H9 (cell line): Measurements from ENCODE around the gene CEP164. TPM values are rescaled to one million over a fixed set of nuclear protein-coding genes. Genes with fewer than 3 reads are reported as not detected.

Experiments used
- DNase-seq: peaks from one replicate; pipeline ENCODE4 v3.0.0-alpha.2; 2017
- H2AFZ ChIP-seq: one replicate; pipeline ENCODE4 v1.6.1; 2013; ENCODE audit warnings: mild to moderate bottlenecking, low read length, control low read depth, moderate library complexity
- H2AK5ac ChIP-seq: 2 replicates; pipeline ENCODE4 v1.6.1; 2013; ENCODE audit warnings: low read length, control low read depth, mixed read lengths; ENCODE audit not compliant: insufficient read length
- H2BK120ac ChIP-seq: one replicate; pipeline ENCODE4 v1.6.1; 2013; ENCODE audit warnings: low read depth, mild to moderate bottlenecking, low read length, control low read depth, inconsistent platforms; ENCODE audit not compliant: poor library complexity, severe bottlenecking
- H2BK12ac ChIP-seq: 2 replicates; pipeline ENCODE4 v1.6.1; 2013; ENCODE audit warnings: low read length, control low read depth, mixed read lengths, low read depth; ENCODE audit not compliant: insufficient read length
- H2BK15ac ChIP-seq: 2 replicates; pipeline ENCODE4 v1.6.1; 2013; ENCODE audit warnings: low read depth, low read length, control low read depth
- H2BK20ac ChIP-seq: one replicate; pipeline ENCODE4 v1.6.1; 2013; ENCODE audit warnings: low read depth, mild to moderate bottlenecking, low read length, control low read depth, inconsistent platforms; ENCODE audit not compliant: poor library complexity, severe bottlenecking
- H2BK5ac ChIP-seq: 2 replicates; pipeline ENCODE4 v1.6.1; 2013; ENCODE audit warnings: low read length, control low read depth, mixed read lengths; ENCODE audit not compliant: insufficient read length
- H3K14ac ChIP-seq: 2 replicates; pipeline ENCODE4 v1.6.1; 2013; ENCODE audit warnings: low read length, control low read depth; ENCODE audit not compliant: insufficient read depth
- H3K18ac ChIP-seq: 2 replicates; pipeline ENCODE4 v1.6.1; 2013; ENCODE audit warnings: low read depth, mild to moderate bottlenecking, mixed read lengths, low read length, control low read depth; ENCODE audit not compliant: insufficient read length
- H3K23ac ChIP-seq: 2 replicates; pipeline ENCODE4 v1.6.1; 2013; ENCODE audit warnings: low read length, control low read depth, mixed read lengths, low read depth; ENCODE audit not compliant: insufficient read length
- H3K23me2 ChIP-seq: 2 replicates; pipeline ENCODE4 v1.6.1; 2013; ENCODE audit warnings: low read depth, mild to moderate bottlenecking, mixed read lengths, low read length, control low read depth; ENCODE audit not compliant: insufficient read length, poor library complexity, severe bottlenecking
- H3K27ac ChIP-seq: 2 replicates; pipeline ENCODE4 v1.5.1; 2013; ENCODE audit warnings: low read length, control low read depth, mixed read lengths, low read depth; ENCODE audit not compliant: insufficient read length
- H3K27me3 ChIP-seq: 2 replicates; pipeline ENCODE4 v1.6.1; 2013; ENCODE audit warnings: low read length, control low read depth, inconsistent platforms; ENCODE audit not compliant: insufficient read depth
- H3K4ac ChIP-seq: 2 replicates; pipeline ENCODE4 v1.6.1; 2013; ENCODE audit warnings: low read depth, mild to moderate bottlenecking, control low read depth, inconsistent platforms, low read length, moderate library complexity
- H3K4me1 ChIP-seq: 2 replicates; pipeline ENCODE4 v1.6.1; 2013; ENCODE audit warnings: low read length, control low read depth, inconsistent platforms; ENCODE audit not compliant: insufficient read depth
- H3K4me2 ChIP-seq: 2 replicates; pipeline ENCODE4 v1.6.1; 2013; ENCODE audit warnings: low read length, control low read depth, mixed read lengths; ENCODE audit not compliant: insufficient read length, insufficient read depth
- H3K56ac ChIP-seq: 2 replicates; pipeline ENCODE4 v1.6.1; 2013; ENCODE audit warnings: low read depth, mild to moderate bottlenecking, mixed read lengths, low read length, control low read depth; ENCODE audit not compliant: insufficient read length
- H3K79me1 ChIP-seq: 2 replicates; pipeline ENCODE4 v1.6.1; 2013; ENCODE audit warnings: low read depth, mild to moderate bottlenecking, moderate library complexity, low read length, control low read depth, inconsistent platforms; ENCODE audit not compliant: insufficient read depth, poor library complexity, severe bottlenecking
- H3K79me2 ChIP-seq: 2 replicates; pipeline ENCODE4 v1.6.1; 2013; ENCODE audit warnings: low read length, control low read depth, inconsistent platforms; ENCODE audit not compliant: insufficient read depth
- H3K9ac ChIP-seq: 2 replicates; pipeline ENCODE4 v1.6.1; 2013; ENCODE audit warnings: low read length, control low read depth, mixed read lengths; ENCODE audit not compliant: insufficient read length; ENCODE audit errors: extremely low read depth
- H3K9me3 ChIP-seq: one replicate; pipeline ENCODE4 v1.6.1; 2013; ENCODE audit warnings: low read depth, low read length, inconsistent platforms; ENCODE audit not compliant: control insufficient read depth
- H3T11ph ChIP-seq: one replicate; pipeline ENCODE4 v1.6.1; 2013; ENCODE audit warnings: mild to moderate bottlenecking, low read length, control low read depth, inconsistent platforms
- H4K20me1 ChIP-seq: one replicate; pipeline ENCODE4 v1.6.1; 2013; ENCODE audit not compliant: control insufficient read depth, insufficient read length, insufficient read depth
- H4K5ac ChIP-seq: 2 replicates; pipeline ENCODE4 v1.6.1; 2013; ENCODE audit warnings: low read depth, mild to moderate bottlenecking, mixed read lengths, low read length, control low read depth; ENCODE audit not compliant: insufficient read length
- H4K8ac ChIP-seq: replicated peaks from 2 replicates; pipeline ENCODE4 v1.6.1; 2013; ENCODE audit warnings: low read length, control low read depth, mixed read lengths, low read depth; ENCODE audit not compliant: insufficient read length
- H4K91ac ChIP-seq: 2 replicates; pipeline ENCODE4 v1.6.1; 2013; ENCODE audit warnings: low read depth, mild to moderate bottlenecking, moderate library complexity, mixed read lengths, low read length, control low read depth; ENCODE audit not compliant: insufficient read length
- H3K27ac Mint-ChIP-seq, 3 experiments: 2 replicates in 2 of 3; 3 replicates in 1 of 3; pipeline ENCODE4 v1.8.0; 2020 to 2021; ENCODE audit warnings: mixed read lengths in 3 of 3, mild to moderate bottlenecking in 1 of 3, moderate library complexity in 1 of 3
- H3K27me3 Mint-ChIP-seq: 2 replicates; pipeline ENCODE4 v1.8.0; 2021; ENCODE audit warnings: low read depth, mild to moderate bottlenecking, moderate library complexity, mixed read lengths
- H3K36me3 Mint-ChIP-seq, 3 experiments: 2 replicates in 2 of 3; 3 replicates in 1 of 3; pipeline ENCODE4 v1.8.0; 2020 to 2021; ENCODE audit warnings: low read depth in 3 of 3, mixed read lengths in 3 of 3; ENCODE audit not compliant: insufficient read depth in 1 of 3
- H3K4me1 Mint-ChIP-seq, 2 experiments: 2 replicates each; pipeline ENCODE4 v1.8.0; 2020; ENCODE audit warnings: mixed read lengths in 2 of 2
- H3K4me3 Mint-ChIP-seq, 2 experiments: 2 replicates in 1 of 2; 3 replicates in 1 of 2; pipeline ENCODE4 v1.8.0; 2020 to 2021; ENCODE audit warnings: mild to moderate bottlenecking in 2 of 2, mixed read lengths in 2 of 2, moderate library complexity in 1 of 2
- H3K9me3 Mint-ChIP-seq, 2 experiments: 2 replicates in 1 of 2; 3 replicates in 1 of 2; pipeline ENCODE4 v1.8.0; 2020; ENCODE audit warnings: mild to moderate bottlenecking in 2 of 2, mixed read lengths in 2 of 2, moderate library complexity in 1 of 2
- WGBS: extraction: QIAGEN DNeasy Blood & Tissue Kit; methylation state at CpG from one replicate; pipeline ENCODE4 v1.1.7; 2013; ENCODE audit warnings: missing lambda C conversion rate, low lambda C conversion rate, mixed read lengths; ENCODE audit not compliant: insufficient read length; ENCODE audit errors: extremely low coverage; 5-methylcytosine and 5-hydroxymethylcytosine counted together
- total RNA-seq: library from RNA; stranded (reverse); gene quantifications from 2 replicates; pipeline ENCODE4 v1.2.1, GENCODE V29; 2021
- TF ChIP-seq, protein P1 (sequence below): fragments of 200-600 bp; sonication (generic); conservative IDR thresholded peaks from 3 replicates; pipeline ENCODE4 v1.8.0; 2021; ENCODE audit warnings: antibody characterized with exemption, mild to moderate bottlenecking

The CEP164 gene
- total RNA-seq, 1 experiment from 2014 or later, result 24.9 TPM

DNA sequence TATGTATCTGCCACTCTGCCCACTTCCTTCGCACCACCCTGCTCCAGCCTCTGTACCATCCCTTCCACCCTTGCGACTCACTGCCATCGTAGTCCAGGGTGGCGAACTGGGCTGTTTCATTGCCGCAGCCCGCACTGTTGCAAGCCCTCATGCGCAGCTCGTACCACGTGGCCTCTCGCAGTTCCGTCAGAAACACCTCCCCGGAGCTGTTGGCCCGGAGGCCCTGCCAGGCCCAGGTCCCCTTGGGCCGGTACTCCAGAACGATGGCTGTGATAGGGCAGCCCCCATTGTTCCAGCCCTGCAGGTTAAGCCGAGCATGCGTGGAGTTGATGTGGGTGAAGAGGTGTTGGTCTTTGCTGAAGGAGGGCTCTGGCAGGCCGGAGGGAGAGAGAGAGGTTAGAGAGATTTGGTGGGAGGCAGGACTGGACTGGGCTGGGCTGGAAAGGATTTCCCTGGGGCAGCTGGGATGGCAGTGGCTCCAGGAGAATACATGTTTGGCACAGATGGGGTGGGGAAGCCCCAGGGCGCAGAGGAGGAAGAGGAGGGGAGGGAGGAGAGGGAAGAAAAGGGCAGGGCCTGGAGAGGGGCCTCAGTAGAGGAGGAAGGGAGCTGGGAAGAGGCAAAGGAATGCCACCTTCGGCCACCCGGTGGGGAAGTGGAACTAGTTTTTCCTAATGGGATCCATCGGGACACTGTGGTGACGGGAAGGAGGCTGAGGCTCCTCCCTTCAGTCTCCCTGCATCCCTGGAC, 109.6 kb downstream of the CEP164 start:
- no peak overlapping the region for H2BK15ac ChIP-seq
- Mint-ChIP-seq H3K9me3 (peaks cover 0 to 4% of the 10 kb centered on the region in 2 experiments; a peak in 2 of 5 replicates), H3K4me3 (no peak overlapping the region), H3K27me3 (peaks cover 15% of the 10 kb centered on the region), H3K4me1 (peaks cover 10 to 12% of the 10 kb centered on the region in 2 experiments), H3K36me3 (no peaks in the 10 kb centered on the region), H3K27ac (peak overlapping the region in 1 of 3 experiments; percentile 33; a peak in 1 of 7 replicates)
- no peak overlapping the region for H2BK5ac ChIP-seq
- H3K4me1 ChIP-seq, result no peaks in the 10 kb centered on the region
- no peak overlapping the region for H2AFZ ChIP-seq
- no peaks in the 10 kb centered on the region for H4K20me1 ChIP-seq
- no peak overlapping the region for H3K9ac ChIP-seq
- H2BK120ac ChIP-seq, result no peak overlapping the region
- no peaks in the 10 kb centered on the region for H3K23me2 ChIP-seq
- no peak overlapping the region for H3K4ac ChIP-seq
- TF ChIP-seq, protein P1, sequence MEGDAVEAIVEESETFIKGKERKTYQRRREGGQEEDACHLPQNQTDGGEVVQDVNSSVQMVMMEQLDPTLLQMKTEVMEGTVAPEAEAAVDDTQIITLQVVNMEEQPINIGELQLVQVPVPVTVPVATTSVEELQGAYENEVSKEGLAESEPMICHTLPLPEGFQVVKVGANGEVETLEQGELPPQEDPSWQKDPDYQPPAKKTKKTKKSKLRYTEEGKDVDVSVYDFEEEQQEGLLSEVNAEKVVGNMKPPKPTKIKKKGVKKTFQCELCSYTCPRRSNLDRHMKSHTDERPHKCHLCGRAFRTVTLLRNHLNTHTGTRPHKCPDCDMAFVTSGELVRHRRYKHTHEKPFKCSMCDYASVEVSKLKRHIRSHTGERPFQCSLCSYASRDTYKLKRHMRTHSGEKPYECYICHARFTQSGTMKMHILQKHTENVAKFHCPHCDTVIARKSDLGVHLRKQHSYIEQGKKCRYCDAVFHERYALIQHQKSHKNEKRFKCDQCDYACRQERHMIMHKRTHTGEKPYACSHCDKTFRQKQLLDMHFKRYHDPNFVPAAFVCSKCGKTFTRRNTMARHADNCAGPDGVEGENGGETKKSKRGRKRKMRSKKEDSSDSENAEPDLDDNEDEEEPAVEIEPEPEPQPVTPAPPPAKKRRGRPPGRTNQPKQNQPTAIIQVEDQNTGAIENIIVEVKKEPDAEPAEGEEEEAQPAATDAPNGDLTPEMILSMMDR, result no peak
- no peaks in the 10 kb centered on the region for H3K9me3 ChIP-seq
- H2AK5ac ChIP-seq, result no peak overlapping the region
- WGBS, result no CpG with 5 or more reads among the region's 23 CpGs
- H3K18ac ChIP-seq, result no peak overlapping the region
- H3K4me2 ChIP-seq, result no peak overlapping the region
- no peak overlapping the region for H2BK20ac ChIP-seq
- DNase-seq, result no peak
- no peaks in the 10 kb centered on the region for H3K79me2 ChIP-seq
- no peak overlapping the region for H3T11ph ChIP-seq
- H3K79me1 ChIP-seq, result no peaks in the 10 kb centered on the region
- H3K27me3 ChIP-seq, result no peaks in the 10 kb centered on the region
- H4K91ac ChIP-seq, result no peak overlapping the region
- no peak overlapping the region for H4K8ac ChIP-seq
- no peak overlapping the region for H3K56ac ChIP-seq
- 0 out of 2 replicates have a peak overlapping the region, but pooled peaks have one; percentile 19 for H3K14ac ChIP-seq
- H3K23ac ChIP-seq, result no peak overlapping the region
- H3K27ac ChIP-seq, result no peak overlapping the region
- H4K5ac ChIP-seq, result no peak overlapping the region
- H2BK12ac ChIP-seq, result no peak overlapping the region
